Neutrophil (primary cell): ENCODE results near the gene NBEAL2.
"Not testable (repeated sequence)": the region's sequence is repeated elsewhere in the genome, so short reads cannot be mapped to it uniquely, and the experiment has no call there.

Source experiments
- H3K27ac ChIP-seq: fragments of 200-600 bp; sonication (generic); 2 replicates; pipeline ENCODE4 v1.5.1; 2016; ENCODE audit warnings: mild to moderate bottlenecking, moderate library complexity
- H3K27me3 ChIP-seq: fragments of 200-600 bp; sonication (generic); 2 replicates; pipeline ENCODE4 v1.6.0; 2016; ENCODE audit warnings: mild to moderate bottlenecking
- H3K36me3 ChIP-seq: fragments of 200-600 bp; sonication (generic); 2 replicates; pipeline ENCODE4 v1.5.1; 2017
- H3K4me1 ChIP-seq, 2 experiments: fragments of 200-600 bp in 1 of 2; sonication (generic) in 1 of 2; 1 replicate in 1 of 2; 2 replicates in 1 of 2; pipeline versions ENCODE4 v1.5.1 to v1.6.1; 2013 to 2016; ENCODE audit warnings: low read depth in 1 of 2, low read length in 1 of 2, mild to moderate bottlenecking in 1 of 2, moderate library complexity in 1 of 2; ENCODE audit not compliant: control insufficient read depth in 1 of 2, insufficient read depth in 1 of 2
- H3K4me3 ChIP-seq, 2 experiments: fragments of 200-600 bp in 1 of 2; sonication (generic) in 1 of 2; 1 replicate in 1 of 2; 2 replicates in 1 of 2; pipeline ENCODE4 v1.5.1; 2013 to 2016; ENCODE audit warnings: low read depth in 1 of 2, low read length in 1 of 2, mild to moderate bottlenecking in 1 of 2, moderate library complexity in 1 of 2
- H3K9me3 ChIP-seq: fragments of 200-600 bp; sonication (generic); 2 replicates; pipeline ENCODE4 v1.5.1; 2016
- CTCF ChIP-seq: fragments of 200-600 bp; sonication (generic); IDR thresholded peaks from 2 replicates; pipeline ENCODE4 v1.5.1; 2016; ENCODE audit warnings: antibody characterized with exemption

NBEAL2 gene

GRCh38 chr3:47028146-47028545 lies 48.7 kb downstream of the NBEAL2 start:
- TF ChIP-seq CTCF: no peak
- no peaks in the 10 kb centered on the region for H3K4me1 ChIP-seq
- no peak overlapping the region for H3K4me3 ChIP-seq
- H3K36me3 ChIP-seq: peaks cover 9% of the 10 kb centered on the region
- no peaks in the 10 kb centered on the region for H3K27me3 ChIP-seq
- H3K27ac ChIP-seq: no peak overlapping the region
- H3K9me3 ChIP-seq: no peaks in the 10 kb centered on the region

DNA sequence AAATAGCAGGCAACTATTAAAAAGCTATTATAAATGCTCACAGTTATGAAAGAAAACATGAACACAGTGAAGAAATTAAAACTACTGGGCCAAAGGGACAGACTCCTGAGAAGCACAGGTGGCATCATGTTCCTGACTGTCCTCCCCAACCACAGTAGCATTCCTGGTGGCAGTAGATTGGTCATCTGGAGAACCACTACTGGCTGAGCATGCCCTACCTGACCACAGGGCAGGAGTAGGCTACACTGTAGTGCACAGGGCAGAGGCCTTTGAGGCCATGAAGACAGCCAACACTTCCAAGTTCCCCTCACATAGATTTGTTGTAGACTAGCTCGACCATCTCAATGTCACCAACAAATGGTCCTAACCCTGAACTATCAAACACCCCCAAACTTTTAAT lies 49.2 kb downstream of the NBEAL2 start:
- H3K27me3 ChIP-seq: no peaks in the 10 kb centered on the region
- H3K27ac ChIP-seq: no peak overlapping the region
- no peak for TF ChIP-seq CTCF
- H3K36me3 ChIP-seq: peaks cover 9% of the 10 kb centered on the region
- no peak overlapping the region for H3K4me3 ChIP-seq
- H3K4me1 ChIP-seq: no peaks in the 10 kb centered on the region
- H3K9me3 ChIP-seq: no peaks in the 10 kb centered on the region

- H3K9me3 ChIP-seq, H3K4me1 ChIP-seq, H3K27me3 ChIP-seq, H3K4me3 ChIP-seq: not testable (repeated sequence)
- Histone ChIP-seq H3K27ac (peak overlapping the region; percentile 67), H3K36me3 (peaks cover 33% of the 10 kb centered on the region)
These were observed 51.6 kb downstream of the NBEAL2 start for GRCh38 chr3:47031041-47031440.

GRCh38 chr3:47034868-47035489 lies 55.5 kb downstream of the NBEAL2 start:
- no peak for TF ChIP-seq CTCF
- peaks cover 49% of the 10 kb centered on the region for H3K36me3 ChIP-seq
- H3K27me3 ChIP-seq: no peaks in the 10 kb centered on the region
- H3K27ac ChIP-seq: no peak overlapping the region
- H3K4me1 ChIP-seq: no peaks in the 10 kb centered on the region
- no peak overlapping the region for H3K4me3 ChIP-seq
- H3K9me3 ChIP-seq: no peaks in the 10 kb centered on the region

GRCh38 chr3:47035645-47036044 lies 56.2 kb downstream of the NBEAL2 start:
- TF ChIP-seq CTCF: no peak
- Histone ChIP-seq H3K9me3 (no peaks in the 10 kb centered on the region), H3K36me3 (peaks cover 56% of the 10 kb centered on the region), H3K4me1 (no peaks in the 10 kb centered on the region), H3K27me3 (no peaks in the 10 kb centered on the region), H3K4me3 (no peak overlapping the region), H3K27ac (no peak overlapping the region)

GRCh38 chr3:47036145-47036544 lies 56.7 kb downstream of the NBEAL2 start:
- H3K36me3 ChIP-seq: peaks cover 61% of the 10 kb centered on the region
- no peak for TF ChIP-seq CTCF
- no peak overlapping the region for H3K27ac ChIP-seq
- H3K27me3 ChIP-seq: no peaks in the 10 kb centered on the region
- no peaks in the 10 kb centered on the region for H3K9me3 ChIP-seq
- H3K4me3 ChIP-seq: no peak overlapping the region
- no peaks in the 10 kb centered on the region for H3K4me1 ChIP-seq

DNA sequence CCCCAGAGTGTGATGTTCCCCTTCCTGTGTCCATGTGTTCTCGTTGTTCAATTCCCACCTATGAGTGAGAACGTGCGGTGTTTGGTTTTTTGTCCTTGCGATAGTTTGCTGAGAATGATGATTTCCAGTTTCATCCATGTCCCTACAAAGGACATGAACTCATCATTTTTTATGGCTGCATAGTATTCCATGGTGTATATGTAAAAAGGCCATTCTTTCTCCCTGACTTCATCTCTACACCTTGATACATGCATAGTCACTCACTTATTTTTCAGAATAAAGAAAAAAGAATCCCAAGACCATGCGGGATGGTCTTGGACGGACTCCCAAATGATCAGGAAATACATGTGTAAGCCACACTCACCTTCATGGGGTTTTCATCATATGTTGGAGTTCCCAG lies 57.8 kb downstream of the NBEAL2 start:
- not testable (repeated sequence) for H3K4me3 ChIP-seq, H3K4me1 ChIP-seq, H3K27me3 ChIP-seq, H3K27ac ChIP-seq, H3K9me3 ChIP-seq
- H3K36me3 ChIP-seq: peaks cover 72% of the 10 kb centered on the region
